CD4-positive, alpha-beta T cell treated with Interferon alpha-2 for 1 hour (primary cell): ENCODE results near the gene MTHFSD.

Experiments
- DNase-seq, 2 donors: peaks; one replicate each; pipeline ENCODE4 v3.0.0-alpha.2; 2020 to 2022

Gene MTHFSD

GRCh38 chr16:86525696-86526095 is 29.3 kb downstream of the MTHFSD start:
- no peak for DNase-seq

- DNase-seq: no peak
These were observed 31.0 kb downstream of the MTHFSD start for GRCh38 chr16:86524029-86524428.

GRCh38 chr16:86523166-86523740 is 31.8 kb downstream of the MTHFSD start:
- no peak for DNase-seq

DNA sequence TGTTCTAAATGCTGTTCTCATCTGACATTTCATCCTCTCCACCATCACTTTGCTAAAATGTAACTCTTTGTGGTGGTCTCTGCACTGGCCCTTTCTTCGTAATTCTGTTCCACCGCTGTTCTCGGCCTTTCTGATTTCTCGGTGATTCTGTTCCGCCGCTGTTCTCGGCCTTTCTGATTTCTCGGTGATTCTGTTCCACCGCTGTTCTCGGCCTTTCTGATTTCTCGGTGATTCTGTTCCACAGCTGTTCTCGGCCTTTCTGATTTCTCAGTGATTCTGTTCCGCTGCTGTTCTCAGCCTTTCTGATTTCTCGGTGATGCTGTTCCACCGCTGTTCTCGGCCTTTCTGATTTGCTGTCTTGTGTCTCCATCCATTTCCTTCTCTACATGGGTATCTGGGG is 32.4 kb downstream of the MTHFSD start:
- no peak for DNase-seq

GRCh38 chr16:86521236-86522197 is 33.5 kb downstream of the MTHFSD start:
- no peak for DNase-seq

DNA sequence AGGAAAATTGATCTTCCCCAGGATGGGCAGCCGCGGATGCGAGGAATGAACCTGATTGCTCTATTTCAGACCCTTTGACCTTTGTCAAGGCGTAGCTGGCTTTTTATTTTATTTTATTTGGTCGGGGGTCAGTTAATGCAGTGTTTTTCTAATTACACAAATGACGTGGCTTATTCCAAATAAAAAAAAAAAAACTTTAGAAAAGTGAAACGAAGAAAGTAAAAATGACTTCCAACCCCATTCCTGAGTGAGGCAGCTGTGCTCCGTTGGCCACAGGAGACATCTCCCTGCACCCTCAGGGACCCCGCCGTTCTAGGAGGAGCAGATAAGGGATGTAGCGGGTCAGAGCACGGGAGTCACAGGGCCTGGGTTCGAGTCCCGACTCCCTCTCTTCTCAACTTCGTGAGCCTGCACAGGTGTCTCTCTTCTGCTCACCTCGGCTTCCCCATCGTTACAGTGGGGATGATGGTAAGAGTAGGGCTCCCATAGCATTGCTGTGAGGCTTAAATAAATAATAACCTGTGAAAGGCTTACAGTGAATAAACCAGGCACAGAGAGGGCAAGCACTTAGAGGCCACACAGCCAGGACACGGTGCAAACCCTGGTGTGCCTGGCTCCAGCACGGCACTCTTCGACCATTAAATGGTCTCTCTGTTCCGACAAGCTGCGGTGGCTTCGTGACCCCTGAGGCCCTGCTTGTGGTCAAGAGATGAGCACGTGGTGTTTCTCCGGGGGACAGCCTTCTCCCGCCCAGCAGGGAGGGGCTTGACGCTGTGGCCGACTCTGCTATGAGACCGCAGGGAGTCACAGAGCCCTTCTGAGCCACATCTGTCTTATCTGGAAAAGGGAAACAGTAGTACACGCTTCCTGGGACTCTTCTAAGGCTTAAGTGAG is 34.5 kb downstream of the MTHFSD start:
- no peak for DNase-seq

- DNase-seq: peak; percentile 41 to 58
These were observed 35.3 kb downstream of the MTHFSD start for GRCh38 chr16:86519649-86520316.

DNA sequence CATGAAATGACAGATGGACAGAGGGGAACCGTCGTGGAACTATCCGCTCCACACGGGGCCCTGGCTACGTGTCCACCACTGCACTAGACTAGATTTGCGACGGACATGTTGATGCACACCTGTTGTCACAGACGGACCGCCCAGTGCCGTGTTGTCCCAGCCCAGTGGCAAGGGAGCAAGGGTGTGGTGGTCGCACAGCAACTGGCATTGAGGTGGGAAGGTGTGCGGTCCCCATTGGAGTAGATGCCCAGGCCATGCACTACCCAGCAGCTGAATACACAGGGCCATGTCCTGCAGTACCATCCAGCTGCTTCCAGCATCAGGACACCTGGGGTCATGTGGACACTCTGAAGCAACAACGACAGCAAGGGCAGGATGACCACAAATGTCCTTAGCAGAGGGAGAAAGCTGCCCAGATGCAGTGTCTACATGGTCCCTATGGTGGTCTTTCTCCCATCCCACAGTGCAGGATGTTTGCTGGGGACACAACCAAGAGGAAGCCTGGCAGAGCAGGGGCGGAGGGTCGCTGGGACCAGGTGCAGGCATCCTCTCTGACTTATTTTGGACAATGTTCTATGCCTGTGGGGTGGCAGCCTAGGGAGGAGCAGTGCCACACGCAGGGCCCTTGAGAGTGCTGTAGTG is 35.9 kb downstream of the MTHFSD start:
- DNase-seq: no peak

- no peak for DNase-seq
These were observed 37.3 kb downstream of the MTHFSD start for GRCh38 chr16:86517652-86518258.

DNA sequence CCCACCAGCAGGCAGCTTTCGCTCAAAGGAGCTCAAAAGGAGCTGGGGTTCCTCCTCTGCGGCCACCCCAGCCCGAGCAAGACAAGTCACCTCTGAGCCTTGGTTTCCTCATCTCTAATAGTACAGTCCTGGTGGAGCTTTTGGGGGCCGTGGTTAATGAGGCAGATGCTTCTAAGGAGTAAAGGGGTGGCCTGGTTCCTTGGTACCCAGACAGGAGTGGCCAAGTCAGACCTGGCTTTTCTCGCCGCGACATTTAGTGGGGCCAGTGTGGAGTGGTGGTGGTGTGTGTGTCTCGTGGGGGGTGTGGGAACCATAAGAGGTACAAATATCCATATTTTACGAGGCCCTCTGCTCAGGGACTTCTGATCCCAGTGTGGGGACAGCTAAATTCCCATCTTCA is 38.0 kb downstream of the MTHFSD start:
- no peak for DNase-seq

DNA sequence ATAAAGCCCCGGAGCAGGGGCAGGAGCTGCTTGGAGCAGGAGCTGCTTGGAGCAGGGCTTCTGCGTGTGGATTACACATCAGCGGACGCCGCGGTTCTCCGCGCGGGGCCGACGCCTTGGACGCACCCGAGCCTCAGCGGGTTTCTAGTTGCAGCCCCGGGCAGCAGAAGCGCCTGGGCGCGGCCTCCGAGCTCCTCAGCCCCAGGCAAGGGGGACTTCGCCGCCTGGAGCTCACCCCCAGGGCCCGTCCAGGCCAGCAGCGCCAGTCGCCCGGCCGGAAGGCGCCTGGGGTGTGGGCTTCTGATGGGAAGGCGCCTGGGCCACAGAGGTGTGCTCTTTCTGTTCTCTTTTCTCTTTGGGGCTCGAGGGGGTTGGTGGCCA is 38.4 kb downstream of the MTHFSD start:
- no peak for DNase-seq

- no peak for DNase-seq
These were observed 39.0 kb downstream of the MTHFSD start for GRCh38 chr16:86515777-86516622.

GRCh38 chr16:86515413-86515776 is 39.6 kb downstream of the MTHFSD start:
- no peak for DNase-seq

DNA sequence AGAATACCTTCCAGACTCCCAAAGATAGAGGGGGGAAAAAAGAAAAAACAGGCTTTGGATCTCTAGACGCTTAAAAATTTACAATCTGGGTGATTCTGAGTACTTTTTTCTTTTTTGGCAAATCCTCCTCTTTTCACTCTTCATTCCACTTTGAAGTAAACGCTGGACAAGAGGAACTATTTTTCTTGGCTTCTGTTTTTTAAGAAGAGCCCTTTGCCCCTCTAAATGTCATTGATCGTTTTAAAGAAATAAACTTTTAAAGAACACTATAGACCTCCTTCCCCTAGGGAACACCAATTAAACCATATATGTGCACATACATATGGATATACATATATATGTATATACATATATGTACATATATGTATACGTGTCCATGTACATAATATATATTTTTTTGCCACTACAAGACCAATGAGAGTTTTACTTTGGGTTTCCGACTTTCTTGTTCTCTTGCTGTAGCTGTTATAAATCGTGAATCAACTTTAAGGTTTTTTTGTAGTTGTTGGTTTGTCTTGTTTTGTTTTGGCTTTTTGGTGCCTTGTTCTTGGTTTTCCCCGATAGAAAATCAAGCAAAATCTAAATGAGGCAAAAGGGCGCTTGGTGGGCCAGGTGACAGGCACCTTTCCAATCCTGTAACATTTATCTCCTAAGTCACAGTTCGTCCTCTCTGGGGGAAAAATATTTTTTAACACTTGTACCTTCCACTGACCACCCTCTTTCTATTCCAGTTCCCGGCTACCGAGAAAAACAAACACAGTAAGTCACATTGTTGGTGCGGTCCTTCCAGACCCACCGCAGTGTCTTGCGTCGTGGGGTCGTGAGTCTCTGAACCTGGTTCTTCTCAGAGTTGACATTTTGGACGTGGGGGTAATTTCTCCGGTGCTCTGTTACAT is 40.3 kb downstream of the MTHFSD start:
- DNase-seq: no peak

DNA sequence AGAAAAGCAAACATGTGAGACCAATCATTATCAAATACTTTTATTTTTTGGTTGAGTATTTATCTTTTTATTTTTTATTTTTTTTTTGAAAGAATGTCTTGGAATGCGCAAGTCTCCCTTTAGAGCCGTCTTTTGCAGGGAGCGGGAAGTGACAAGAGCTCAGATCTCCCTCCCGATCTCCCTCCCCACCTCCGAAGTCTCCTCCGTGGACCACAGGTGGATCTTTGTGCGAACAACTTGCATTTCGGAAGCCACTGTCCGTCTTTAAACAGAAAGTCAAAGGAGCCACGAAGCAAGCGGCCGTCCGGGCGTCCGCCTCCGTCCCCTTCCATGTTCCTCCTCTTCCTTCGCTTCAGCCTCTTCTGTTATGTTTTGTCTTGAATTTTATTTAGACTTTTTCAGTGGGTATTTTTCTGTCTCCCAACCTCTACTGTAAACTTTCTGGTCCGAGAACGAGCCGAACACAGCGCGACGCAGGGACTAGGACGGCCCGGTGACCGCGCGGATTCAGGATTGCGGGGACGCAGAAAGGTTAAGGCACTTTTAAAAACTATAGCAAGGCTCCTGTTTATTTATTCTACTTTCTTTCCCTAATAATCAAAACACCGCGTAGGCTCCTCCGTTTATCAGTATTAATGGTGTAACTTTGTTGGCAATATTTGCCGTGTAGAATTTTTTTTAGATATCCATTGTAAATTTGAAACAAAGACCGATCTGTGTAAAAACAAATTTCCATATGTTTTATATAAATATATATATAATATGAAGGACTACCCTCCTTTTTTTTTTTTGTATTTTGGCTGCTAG is 41.4 kb downstream of the MTHFSD start:
- DNase-seq: no peak

DNA sequence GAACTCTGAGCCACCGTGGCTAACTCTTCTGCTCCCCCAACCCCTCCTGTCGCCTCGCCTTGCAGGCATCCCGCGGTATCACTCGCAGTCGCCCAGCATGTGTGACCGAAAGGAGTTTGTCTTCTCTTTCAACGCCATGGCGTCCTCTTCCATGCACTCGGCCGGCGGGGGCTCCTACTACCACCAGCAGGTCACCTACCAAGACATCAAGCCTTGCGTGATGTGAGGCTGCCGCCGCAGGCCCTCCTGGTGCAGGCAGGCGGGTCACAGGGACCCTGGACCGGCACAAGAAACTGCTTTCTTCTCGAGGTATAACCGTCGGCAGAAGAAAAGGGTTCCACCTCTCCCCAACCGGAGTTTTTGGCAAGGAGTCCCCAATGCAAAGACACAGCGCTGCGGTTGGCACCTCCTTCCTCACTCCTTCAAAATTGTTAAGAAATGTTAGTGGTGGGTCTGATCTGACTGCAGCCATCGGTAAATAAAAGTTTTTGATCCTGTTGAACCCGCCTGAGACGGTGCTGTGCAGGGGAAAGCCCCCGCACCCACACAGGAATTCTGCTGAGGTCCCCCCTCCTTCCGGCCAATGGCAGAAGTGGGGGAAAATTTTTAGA is 42.1 kb downstream of the MTHFSD start:
- DNase-seq: no peak

DNA sequence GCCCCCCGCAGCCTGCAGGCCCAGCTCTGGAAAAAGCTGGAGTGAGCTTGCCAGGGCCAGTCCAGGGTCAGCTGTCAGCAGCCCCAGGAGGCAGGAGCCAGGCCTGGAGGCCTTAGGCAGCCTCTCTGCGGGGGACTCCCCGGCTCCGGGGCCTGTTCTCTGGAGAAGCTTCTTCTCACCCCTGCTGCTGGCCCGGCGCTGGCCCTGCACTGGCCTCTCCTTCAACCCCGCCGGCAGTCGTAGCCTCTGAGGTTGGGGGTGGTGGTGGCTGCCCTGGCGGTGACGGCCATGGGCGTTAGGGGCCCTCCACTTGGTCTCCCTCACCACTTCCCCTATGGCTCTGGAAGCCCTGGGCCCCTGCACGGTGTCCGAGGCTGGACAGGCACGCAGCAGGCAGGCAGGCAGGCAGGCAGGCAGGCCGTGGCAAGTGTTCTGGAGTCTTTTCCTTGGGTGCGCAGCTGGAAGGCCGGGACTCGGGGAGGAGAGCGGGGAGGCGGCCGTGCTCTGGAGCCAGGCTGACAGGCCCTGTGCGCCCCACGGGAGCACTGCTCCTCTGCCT is 42.7 kb downstream of the MTHFSD start:
- no peak for DNase-seq
